Measurements from ENCODE around the gene SRRD. TPM values are rescaled to one million over a fixed set of nuclear protein-coding genes. Genes with fewer than 3 reads are reported as not detected.

SRRD gene
- total and polyA plus RNA-seq, 7 experiments from 2014 or later = 18.9 to 29.0 (median 21.3) TPM

DNA sequence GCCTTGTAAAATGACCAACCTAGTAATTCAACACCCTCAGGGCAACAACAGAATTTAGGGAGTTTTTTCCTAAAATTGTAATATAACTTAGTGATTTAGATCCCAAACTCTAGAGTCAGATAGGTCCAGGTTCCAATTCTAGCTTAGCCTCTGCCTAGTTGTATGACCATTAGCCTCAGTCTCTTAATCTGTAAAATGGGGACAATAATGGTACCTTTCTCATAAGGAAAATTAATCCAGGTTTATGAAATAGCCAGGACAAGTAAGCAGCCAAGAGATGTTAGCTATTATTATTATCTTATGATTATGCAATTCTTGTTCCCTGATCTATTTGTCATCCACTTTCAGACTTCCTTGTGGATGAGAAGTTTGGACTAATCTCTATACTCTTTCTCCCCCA lies 24.5 kb downstream of the SRRD start:
- ATAC-seq = no peak
- CTCF ChIA-PET = interaction anchor here (0.6 kb wide), 1 partner anchor 1706 kb away, joined by 3 read pairs; no protein-coding TSS in a partner anchor
- H3K27ac ChIP-seq (ENCODE audit: low read depth, low read length) = no peak overlapping the region
- H3K27me3 Mint-ChIP-seq = no peaks in the 10 kb centered on the region
- H3K9me3 Mint-ChIP-seq = no peaks in the 10 kb centered on the region
- peaks cover 8 to 36% (median 33%) of the 10 kb centered on the region in 5 donors for H3K36me3 Mint-ChIP-seq
- no peaks in the 10 kb centered on the region for H3K27me3 ChIP-seq (ENCODE audit: control insufficient read depth in 2 of 2, insufficient read depth in 2 of 2, low read length in 2 of 2)
- H3K36me3 ChIP-seq (ENCODE audit: control insufficient read depth in 2 of 3, insufficient read depth in 3 of 3, low read length in 3 of 3) = peaks cover 27 to 71% (median 47%) of the 10 kb centered on the region in 3 experiments
- peaks cover 17 to 35% of the 10 kb centered on the region in 2 donors for H3K4me1 ChIP-seq (ENCODE audit: control insufficient read depth in 2 of 2, insufficient read depth in 2 of 2, low read length in 2 of 2)
- intact Hi-C loops (cut with micrococcal nuclease) = no loop called here
- POLR2A ChIA-PET = interaction anchor here (0.5 to 2.0 kb wide), 3 partner anchors 24 to 157 kb away, joined by 3 to 10 read pairs (median 3); partner anchors contain the start of genes HPS4 and SRRD
- no peak for DNase-seq
- H3K27ac Mint-ChIP-seq = no peak overlapping the region
- no peak overlapping the region for H3K4me3 Mint-ChIP-seq
- H3K4me3 ChIP-seq (ENCODE audit: low read length) = no peak overlapping the region
- H3K4me1 Mint-ChIP-seq = peaks cover 32 to 59% (median 53%) of the 10 kb centered on the region in 7 donors
- no peaks in the 10 kb centered on the region for H3K9me3 ChIP-seq (ENCODE audit: control insufficient read depth in 2 of 3, low read length in 3 of 3)

DNA sequence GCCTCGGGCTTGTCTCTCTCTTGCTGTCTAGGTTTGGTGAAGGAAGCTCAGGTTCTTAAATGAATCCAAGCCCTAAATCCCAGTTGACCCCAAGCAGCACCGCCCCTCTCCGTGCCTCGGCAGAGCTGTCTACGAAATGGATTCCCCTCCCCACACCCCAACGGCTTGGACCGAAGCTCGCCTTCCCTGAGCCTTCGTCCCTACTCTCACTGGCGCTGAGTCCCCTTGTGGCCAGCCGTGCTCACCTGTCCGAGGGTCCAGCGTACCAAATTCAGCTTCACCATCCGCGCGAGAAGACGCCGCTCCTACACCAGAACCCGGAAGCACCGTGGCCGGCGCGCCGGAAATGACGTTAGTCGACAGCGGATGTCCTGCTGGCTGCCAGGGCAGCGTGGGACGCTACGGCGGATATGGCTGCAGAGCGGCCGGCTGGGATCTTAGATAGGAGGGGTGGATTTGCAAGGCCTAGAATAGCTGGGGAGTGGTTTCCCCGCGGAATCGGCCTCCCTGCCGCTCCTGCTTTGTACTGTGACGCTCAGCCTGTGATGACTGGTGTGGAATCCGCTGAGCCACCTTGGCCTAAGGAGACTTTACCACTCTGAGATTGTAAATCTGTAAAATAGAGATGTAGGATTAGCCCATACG lies 28.6 kb downstream of the SRRD start, which contains the start of gene TFIP11:
TSS of gene TFIP11 (minus strand) at position 325 of the 645 bp plus-strand sequence. CDS start 2,201 bp downstream, outside the sequence.
- Histone ChIP-seq H3K4me3 (ENCODE audit: low read length) (peak within 1 kb of the TSS; percentile 89), H3K27me3 (ENCODE audit: control insufficient read depth in 2 of 2, insufficient read depth in 2 of 2, low read length in 2 of 2) (no peaks in the 10 kb centered on the region), H3K9me3 (ENCODE audit: control insufficient read depth in 2 of 3, low read length in 3 of 3) (no peaks in the 10 kb centered on the region), H3K36me3 (ENCODE audit: control insufficient read depth in 2 of 3, insufficient read depth in 3 of 3, low read length in 3 of 3) (peaks cover 12 to 34% (median 20%) of the 10 kb centered on the region in 3 experiments), H3K27ac (ENCODE audit: low read depth, low read length) (peak within 1 kb of the TSS; percentile 96), H3K4me1 (ENCODE audit: control insufficient read depth in 2 of 2, insufficient read depth in 2 of 2, low read length in 2 of 2) (peaks cover 9 to 23% of the 10 kb centered on the region in 2 donors)
- CTCF ChIA-PET = no interaction called here
- POLR2A ChIA-PET = interaction anchor here (0.5 to 3.9 kb wide), 11 partner anchors 9 to 161 kb away, joined by 3 to 47 read pairs (median 3); partner anchors contain the start of genes HPS4 and SRRD
- Mint-ChIP-seq H3K36me3 (peaks cover 8 to 14% (median 10%) of the 10 kb centered on the region in 5 donors), H3K9me3 (no peaks in the 10 kb centered on the region), H3K4me3 (peak within 1 kb of the TSS; percentile 96 to 100 (median 99)), H3K4me1 (peaks cover 29 to 52% (median 50%) of the 10 kb centered on the region in 7 donors), H3K27me3 (no peaks in the 10 kb centered on the region), H3K27ac (peak within 1 kb of the TSS; percentile 96 to 100 (median 99))
- peak; percentile 97 for ATAC-seq
- peak; percentile 80 to 93 (median 84) for DNase-seq
- intact Hi-C loops (cut with micrococcal nuclease) = loop anchor here (1.0 to 10.0 kb wide), 7 partner anchors 9 to 160 kb away; partner anchors contain the start of genes ASPHD2 (in 2 of the 2), HPS4 (in 2 of the 2), SRRD (in 2 of the 2) and TPST2 (in 2 of the 2)

DNA sequence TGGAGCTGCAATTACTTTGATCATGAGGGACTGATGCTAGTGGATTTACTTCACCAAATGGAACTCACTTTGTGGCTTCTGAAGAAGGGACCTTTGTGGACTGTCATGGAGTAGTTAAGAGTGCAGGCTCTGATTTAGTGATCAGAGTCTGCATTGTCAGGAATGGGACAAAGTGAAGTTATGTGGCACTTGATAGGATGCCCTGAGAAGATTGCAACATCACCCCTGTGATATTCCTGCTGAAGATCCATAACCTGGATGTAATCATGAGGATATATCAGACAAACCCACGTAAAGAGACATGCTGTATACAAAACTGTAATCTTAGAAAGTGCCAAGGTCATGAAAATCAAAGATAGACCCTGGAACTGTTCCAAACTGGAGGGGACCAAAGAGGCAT lies 30.2 kb downstream of the SRRD start:
- Mint-ChIP-seq H3K36me3 (peaks cover 8 to 12% (median 10%) of the 10 kb centered on the region in 5 donors), H3K9me3 (no peaks in the 10 kb centered on the region)
- POLR2A ChIA-PET = interaction anchor here (3.9 kb wide), 1 partner anchor 30 kb away, joined by 47 read pairs; the partner anchor contains the start of genes HPS4 and SRRD

DNA sequence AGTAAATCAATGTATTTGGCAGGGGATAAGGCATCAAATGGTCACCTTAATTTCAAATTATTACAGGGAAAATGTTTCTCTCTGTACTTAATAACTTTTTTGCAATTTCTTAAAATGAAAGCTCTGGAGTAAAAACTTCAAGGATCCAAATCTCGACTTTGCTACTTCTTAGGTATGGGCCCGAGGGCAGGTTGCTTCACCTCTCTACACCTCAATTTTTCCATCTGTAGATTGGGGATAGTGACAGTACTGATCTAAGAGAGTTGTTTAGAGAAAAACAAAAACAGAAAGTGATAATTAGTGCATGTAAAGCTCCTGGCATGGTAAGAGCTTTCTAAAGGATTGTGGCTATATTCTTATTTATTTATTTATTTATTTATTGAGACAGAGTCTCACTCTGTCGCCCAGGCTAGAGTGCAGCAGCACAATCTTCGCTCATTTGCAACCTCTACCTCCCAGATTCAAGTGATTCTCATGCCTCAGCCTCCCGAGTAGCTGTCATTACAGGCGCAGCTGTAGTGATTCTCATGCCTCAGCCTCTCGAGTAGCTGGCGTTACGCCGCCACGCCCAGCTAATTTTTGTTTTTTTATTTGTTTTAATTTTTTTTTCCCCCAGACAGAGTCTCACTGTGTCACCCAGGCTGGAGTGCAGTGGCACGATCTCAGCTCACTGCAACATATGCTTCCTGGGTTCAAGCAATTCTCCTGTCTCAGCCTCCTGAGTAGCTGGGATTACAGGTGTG lies 30.9 kb downstream of the SRRD start:
- Histone ChIP-seq H3K36me3 (ENCODE audit: control insufficient read depth in 2 of 3, insufficient read depth in 3 of 3, low read length in 3 of 3) (peaks cover 0 to 15% (median 9%) of the 10 kb centered on the region in 3 experiments), H3K9me3 (ENCODE audit: control insufficient read depth in 2 of 3, low read length in 3 of 3) (no peaks in the 10 kb centered on the region), H3K4me3 (ENCODE audit: low read length) (no peak overlapping the region), H3K27me3 (ENCODE audit: control insufficient read depth in 2 of 2, insufficient read depth in 2 of 2, low read length in 2 of 2) (no peaks in the 10 kb centered on the region), H3K4me1 (ENCODE audit: control insufficient read depth in 2 of 2, insufficient read depth in 2 of 2, low read length in 2 of 2) (peaks cover 9 to 23% of the 10 kb centered on the region in 2 donors), H3K27ac (ENCODE audit: low read depth, low read length) (no peak overlapping the region)
- ATAC-seq (no peak), DNase-seq (no peak)
- ChIA-PET CTCF (interaction anchor here (0.6 to 1.0 kb wide), 3 partner anchors 31 to 1105 kb away, joined by 3 to 4 read pairs (median 3); partner anchors contain the start of genes HPS4 and SRRD), POLR2A (interaction anchor here (0.5 to 1.0 kb wide), 2 partner anchors 32 to 158 kb away, joined by 3 read pairs; no protein-coding TSS in a partner anchor)
- Mint-ChIP-seq H3K4me3 (peak overlapping the region in 3 of 10 donors; percentile 54 to 70 (median 60)), H3K4me1 (peaks cover 21 to 46% (median 45%) of the 10 kb centered on the region in 7 donors), H3K36me3 (peaks cover 3 to 6% (median 4%) of the 10 kb centered on the region in 5 donors), H3K27ac (peak overlapping the region in 2 of 9 donors; percentile 27 to 99), H3K27me3 (no peaks in the 10 kb centered on the region), H3K9me3 (no peaks in the 10 kb centered on the region)
- intact Hi-C loops (cut with micrococcal nuclease) = loop anchor here in 1 of 2 donors (10.0 kb wide), 1 partner anchor 90 kb away; the partner anchor contains the start of gene ASPHD2

More for the DNA sequence above, 30.2 kb downstream of the SRRD start:
- Histone ChIP-seq H3K36me3 (ENCODE audit: control insufficient read depth in 2 of 3, insufficient read depth in 3 of 3, low read length in 3 of 3) (peaks cover 7 to 22% (median 13%) of the 10 kb centered on the region in 3 experiments), H3K27me3 (ENCODE audit: control insufficient read depth in 2 of 2, insufficient read depth in 2 of 2, low read length in 2 of 2) (no peaks in the 10 kb centered on the region), H3K4me1 (ENCODE audit: control insufficient read depth in 2 of 2, insufficient read depth in 2 of 2, low read length in 2 of 2) (peaks cover 9 to 23% of the 10 kb centered on the region in 2 donors), H3K4me3 (ENCODE audit: low read length) (no peak overlapping the region), H3K9me3 (ENCODE audit: control insufficient read depth in 2 of 3, low read length in 3 of 3) (no peaks in the 10 kb centered on the region), H3K27ac (ENCODE audit: low read depth, low read length) (no peak overlapping the region)
- intact Hi-C loops (cut with micrococcal nuclease) = loop anchor here (2.0 to 10.0 kb wide), 2 partner anchors 77 to 89 kb away; partner anchors contain the start of genes TPST2 (in 2 of the 2) and ASPHD2 (in 1 of the 2)
- no peak for ATAC-seq
- H3K4me1 Mint-ChIP-seq = peaks cover 27 to 52% (median 50%) of the 10 kb centered on the region in 7 donors
- CTCF ChIA-PET = no interaction called here
- no peaks in the 10 kb centered on the region for H3K27me3 Mint-ChIP-seq
- peak overlapping the region in 3 of 9 donors; percentile 31 to 99 (median 97) for H3K27ac Mint-ChIP-seq
- peak overlapping the region in 8 of 10 donors; percentile 96 to 100 (median 99) for H3K4me3 Mint-ChIP-seq
- DNase-seq = no peak

DNA sequence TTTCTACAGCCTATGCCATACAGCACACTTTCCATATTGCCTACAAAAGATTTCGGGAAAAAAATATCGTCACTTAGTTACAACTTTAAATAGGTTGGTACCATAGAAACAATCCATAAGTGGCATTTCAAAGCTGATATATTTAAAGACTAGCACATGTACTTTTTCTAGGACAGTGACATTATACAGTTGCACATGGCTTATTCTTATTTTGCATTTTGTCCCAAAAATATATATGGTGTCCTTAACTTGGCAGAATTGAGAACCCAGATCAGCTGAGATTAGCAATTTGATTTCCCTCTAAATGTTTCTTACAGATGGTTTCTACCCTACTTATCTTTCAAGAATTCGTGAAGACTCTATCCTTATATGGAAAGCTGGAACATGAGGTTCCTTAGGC lies 32.3 kb downstream of the SRRD start:
- Histone ChIP-seq H3K4me3 (ENCODE audit: low read length) (no peak overlapping the region), H3K36me3 (ENCODE audit: control insufficient read depth in 2 of 3, insufficient read depth in 3 of 3, low read length in 3 of 3) (peaks cover 0 to 7% (median 0%) of the 10 kb centered on the region in 3 experiments), H3K9me3 (ENCODE audit: control insufficient read depth in 2 of 3, low read length in 3 of 3) (no peaks in the 10 kb centered on the region), H3K27me3 (ENCODE audit: control insufficient read depth in 2 of 2, insufficient read depth in 2 of 2, low read length in 2 of 2) (no peaks in the 10 kb centered on the region), H3K27ac (ENCODE audit: low read depth, low read length) (no peak overlapping the region), H3K4me1 (ENCODE audit: control insufficient read depth in 2 of 2, insufficient read depth in 2 of 2, low read length in 2 of 2) (peaks cover 9 to 16% of the 10 kb centered on the region in 2 donors)
- Mint-ChIP-seq H3K36me3 (peaks cover 0 to 2% (median 0%) of the 10 kb centered on the region in 5 donors), H3K4me1 (peaks cover 18 to 34% (median 34%) of the 10 kb centered on the region in 7 donors), H3K27ac (peak overlapping the region in 1 of 9 donors; percentile 65), H3K27me3 (no peaks in the 10 kb centered on the region), H3K9me3 (no peaks in the 10 kb centered on the region), H3K4me3 (no peak overlapping the region)
- DNase-seq (no peak), ATAC-seq (no peak)
- ChIA-PET CTCF (interaction anchor here (0.6 kb wide), 1 partner anchor 61 kb away, joined by 3 read pairs; no protein-coding TSS in a partner anchor), POLR2A (interaction anchor here (1.1 kb wide), 1 partner anchor 32 kb away, joined by 3 read pairs; the partner anchor contains the start of genes HPS4 and SRRD)
- intact Hi-C loops (cut with micrococcal nuclease) = loop anchor here in 1 of 2 donors (10.0 kb wide), 1 partner anchor 91 kb away; the partner anchor contains the start of gene ASPHD2

Measured in naive thymus-derived CD4-positive, alpha-beta T cell (primary cell).